Vagina (tissue), 2 donors: ENCODE results near the gene HSD11B2.

Source experiments
- POLR2A ChIP-seq, 2 donors: fragments of 450-650 bp; IDR thresholded peaks; one replicate each; pipeline ENCODE4 v1.6.1; 2017; ENCODE audit warnings: antibody characterized with exemption in 2 of 2, mild to moderate bottlenecking in 2 of 2, moderate library complexity in 2 of 2
- POLR2AphosphoS5 ChIP-seq, 2 donors: sonication (generic); formaldehyde crosslinking; IDR thresholded peaks; one replicate each; pipeline ENCODE4 v1.9.0; 2017; ENCODE audit warnings: antibody characterized with exemption in 2 of 2, mild to moderate bottlenecking in 2 of 2, low read depth in 1 of 2; ENCODE audit not compliant: insufficient read depth in 1 of 2
- TF ChIP-seq, protein P1 (sequence below), 3 experiments: fragments of 450-650 bp in 2 of 3; fragments of 200-600 bp in 1 of 3; sonication (generic) in 1 of 3; IDR thresholded peaks; one replicate each; pipeline ENCODE4 v1.5.1; 2017 to 2019; ENCODE audit warnings: antibody characterized with exemption in 3 of 3, mild to moderate bottlenecking in 2 of 3, moderate library complexity in 2 of 3

DNA sequence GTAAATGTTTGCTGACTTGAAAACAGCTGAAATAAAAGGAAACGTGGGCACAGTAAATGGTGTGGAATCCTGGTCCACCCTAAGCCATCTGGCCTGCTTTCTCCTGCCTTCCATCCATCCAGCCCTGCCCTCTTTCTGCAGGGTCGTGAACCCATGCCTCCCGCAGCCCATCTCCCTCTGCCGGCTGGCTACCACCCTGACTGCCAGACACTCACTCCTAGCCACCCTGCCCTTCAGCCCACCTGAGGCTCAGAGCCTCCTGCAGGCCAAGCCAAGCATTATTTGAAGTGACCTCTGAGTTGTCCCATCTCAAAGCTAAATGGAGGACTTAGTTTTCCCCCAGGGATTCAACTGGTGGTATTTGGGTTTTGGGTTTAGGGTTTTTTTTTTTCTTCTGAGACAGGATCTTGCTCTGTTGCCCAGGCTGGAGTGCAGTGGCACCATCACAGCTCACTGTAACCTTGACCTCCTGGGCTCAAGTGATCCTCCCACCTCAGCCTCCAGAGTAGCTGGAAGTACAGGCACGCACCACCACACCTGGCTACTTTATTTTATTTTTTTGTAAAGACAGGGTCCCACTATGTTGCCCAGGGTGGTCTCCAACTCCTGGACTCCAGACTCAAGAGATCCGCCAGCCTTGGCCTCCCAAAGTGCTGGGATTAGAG lies 23.0 kb upstream of the HSD11B2 start:
- TF ChIP-seq, protein P1, sequence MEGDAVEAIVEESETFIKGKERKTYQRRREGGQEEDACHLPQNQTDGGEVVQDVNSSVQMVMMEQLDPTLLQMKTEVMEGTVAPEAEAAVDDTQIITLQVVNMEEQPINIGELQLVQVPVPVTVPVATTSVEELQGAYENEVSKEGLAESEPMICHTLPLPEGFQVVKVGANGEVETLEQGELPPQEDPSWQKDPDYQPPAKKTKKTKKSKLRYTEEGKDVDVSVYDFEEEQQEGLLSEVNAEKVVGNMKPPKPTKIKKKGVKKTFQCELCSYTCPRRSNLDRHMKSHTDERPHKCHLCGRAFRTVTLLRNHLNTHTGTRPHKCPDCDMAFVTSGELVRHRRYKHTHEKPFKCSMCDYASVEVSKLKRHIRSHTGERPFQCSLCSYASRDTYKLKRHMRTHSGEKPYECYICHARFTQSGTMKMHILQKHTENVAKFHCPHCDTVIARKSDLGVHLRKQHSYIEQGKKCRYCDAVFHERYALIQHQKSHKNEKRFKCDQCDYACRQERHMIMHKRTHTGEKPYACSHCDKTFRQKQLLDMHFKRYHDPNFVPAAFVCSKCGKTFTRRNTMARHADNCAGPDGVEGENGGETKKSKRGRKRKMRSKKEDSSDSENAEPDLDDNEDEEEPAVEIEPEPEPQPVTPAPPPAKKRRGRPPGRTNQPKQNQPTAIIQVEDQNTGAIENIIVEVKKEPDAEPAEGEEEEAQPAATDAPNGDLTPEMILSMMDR (IDR thresholded peaks at IDR 0.05): no peak
- no peak for TF ChIP-seq POLR2A (IDR thresholded peaks at IDR 0.05)
- no peak for TF ChIP-seq POLR2AphosphoS5 (IDR thresholded peaks at IDR 0.05; ENCODE audit: insufficient read depth in 1 of 2, low read depth in 1 of 2)
